PC-3 (cell line): ENCODE results near the gene FANCG. TPM values are rescaled to one million over a fixed set of nuclear protein-coding genes. Genes with fewer than 3 reads are reported as not detected.

Experiments
- ATAC-seq: fragments of 200-7000 bp; cut with Tn5 transposase; 2 replicates; pipeline ENCODE4 v1.9.1; 2020; ENCODE audit warnings: mild to moderate bottlenecking, moderate library complexity
- BruUV-seq: library from RNA; stranded (reverse); fragments of 400-500 nt; replicated peaks from 2 replicates; lab custom pipeline; 2021; lab: Mats Ljungman, UMichigan
- CTCF ChIA-PET: fragments of 300-600 bp; sonication (Branson Sonifier 250); formaldehyde crosslinking; loops from one replicate; lab custom pipeline; 2022; ENCODE audit warnings: antibody characterized with exemption; lab: Charles Lee
- POLR2A ChIA-PET: fragments of 300-600 bp; sonication (Branson Sonifier 250); formaldehyde crosslinking; loops from one replicate; lab custom pipeline; 2022; ENCODE audit warnings: antibody characterized with exemption; ENCODE audit not compliant: unreplicated experiment; lab: Charles Lee
- DNase-seq: peaks from one replicate; pipeline ENCODE4 v3.0.0-alpha.2; 2015
- H2AFZ ChIP-seq: fragments of 300-600 bp; sonication (generic); 2 replicates; pipeline ENCODE4 v1.6.0; 2016; ENCODE audit warnings: antibody characterized with exemption, low read length
- H3F3A ChIP-seq: fragments of 300-600 bp; sonication (generic); one replicate; pipeline ENCODE4 v1.6.0; 2017; ENCODE audit warnings: antibody characterized with exemption, low read length, control low read depth, mild to moderate bottlenecking; ENCODE audit not compliant: unreplicated experiment
- H3K27ac ChIP-seq: fragments of 300-600 bp; sonication (generic); 2 replicates; pipeline ENCODE4 v1.5.1; 2016; ENCODE audit warnings: mild to moderate bottlenecking, low read length
- H3K27me3 ChIP-seq: fragments of 300-600 bp; sonication (generic); 2 replicates; pipeline ENCODE4 v1.6.1; 2016; ENCODE audit warnings: low read length, mixed read lengths
- H3K36me3 ChIP-seq: fragments of 300-600 bp; sonication (generic); 2 replicates; pipeline ENCODE4 v1.6.1; 2016; ENCODE audit warnings: low read depth, mixed run types, low read length, mixed read lengths
- H3K4me1 ChIP-seq: fragments of 300-600 bp; sonication (generic); 2 replicates; pipeline ENCODE4 v1.5.1; 2016; ENCODE audit warnings: low read length; ENCODE audit not compliant: insufficient read depth
- H3K4me2 ChIP-seq: fragments of 300-600 bp; sonication (generic); 2 replicates; pipeline ENCODE4 v1.6.0; 2016; ENCODE audit warnings: low read length
- H3K4me3 ChIP-seq: fragments of 300-600 bp; sonication (generic); 2 replicates; pipeline ENCODE4 v1.5.1; 2016; ENCODE audit warnings: mild to moderate bottlenecking, low read length, mixed read lengths
- H3K79me2 ChIP-seq: fragments of 300-600 bp; sonication (generic); 2 replicates; pipeline ENCODE4 v1.6.1; 2017; ENCODE audit warnings: low read length, mixed read lengths
- H3K9ac ChIP-seq: fragments of 300-600 bp; sonication (generic); 2 replicates; pipeline ENCODE4 v1.6.0; 2016; ENCODE audit warnings: mild to moderate bottlenecking, low read length
- H3K9me2 ChIP-seq: fragments of 300-600 bp; sonication (generic); replicated peaks from 2 replicates; pipeline ENCODE4 v1.6.1; 2016; ENCODE audit warnings: mixed run types, low read length, mixed read lengths
- H3K9me3 ChIP-seq: fragments of 300-600 bp; sonication (generic); 2 replicates; pipeline ENCODE4 v1.6.1; 2016; ENCODE audit warnings: low read length, mixed read lengths
- H4K20me1 ChIP-seq: fragments of 300-600 bp; sonication (generic); 2 replicates; pipeline ENCODE4 v1.6.1; 2016; ENCODE audit warnings: low read length, mixed read lengths
- EZH2 ChIP-seq: fragments of 300-600 bp; sonication (generic); IDR thresholded peaks from one replicate; pipeline ENCODE4 v1.6.1; 2017; ENCODE audit warnings: antibody characterized with exemption, mild to moderate bottlenecking, low read length; ENCODE audit not compliant: unreplicated experiment
- EZH2phosphoT487 ChIP-seq: fragments of 300-600 bp; sonication (generic); IDR thresholded peaks from 2 replicates; pipeline ENCODE4 v1.6.1; 2018; ENCODE audit warnings: mild to moderate bottlenecking, antibody characterized with exemption, low read length, borderline replicate concordance
- intact Hi-C: fragments of 100-400 bp; cut with micrococcal nuclease; formaldehyde crosslinking; loops from 2 replicates; pipeline ENCODE4 v1.9.0; 2023
- total RNA-seq: library from RNA; depleted of rRNA; stranded (reverse); fragments of >200 nt; gene quantifications from 2 replicates; pipeline ENCODE4 v1.2.3, GENCODE V29; 2014
- TF ChIP-seq, protein P1 (sequence below): fragments of 300-600 bp; sonication (generic); conservative IDR thresholded peaks from 2 replicates; pipeline ENCODE4 v1.5.1; 2017; ENCODE audit warnings: antibody characterized with exemption, low read depth, mild to moderate bottlenecking, low read length

Gene FANCG
- total RNA-seq, 1 experiment from 2014 or later: 32.6 TPM

DNA sequence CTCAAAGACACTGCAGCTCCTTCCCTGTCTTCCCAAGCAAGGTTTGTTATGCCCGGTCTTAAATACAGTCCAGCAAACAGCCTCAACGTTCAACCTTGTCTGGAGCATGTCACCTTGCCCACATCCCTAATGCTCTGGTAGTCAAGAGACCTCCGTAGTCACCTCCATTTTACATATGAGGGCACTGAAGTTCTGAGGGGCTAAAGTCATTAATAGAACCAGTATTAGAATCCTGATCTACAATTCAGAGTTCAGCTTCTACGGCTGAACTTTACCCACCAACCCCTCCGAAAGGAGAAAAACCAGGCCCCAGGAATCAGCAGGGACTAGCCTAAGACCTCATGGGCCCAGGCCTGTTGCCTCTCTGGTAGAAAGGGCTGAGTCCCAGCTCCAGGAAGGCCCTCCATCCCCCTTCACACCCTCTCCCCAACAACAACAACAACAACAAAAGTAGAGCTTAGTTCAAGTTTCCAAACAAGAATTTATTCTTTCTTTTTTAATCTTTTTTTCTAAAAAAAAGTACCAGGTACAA, 24.0 kb upstream of the FANCG start:
- peaks cover 16% of the 10 kb centered on the region for H3K4me1 ChIP-seq
- peak overlapping the region; percentile 83 for H3K4me3 ChIP-seq
- peaks cover 20% of the 10 kb centered on the region for H3K79me2 ChIP-seq
- H3K9me2 ChIP-seq: no peaks in the 10 kb centered on the region
- H3K27ac ChIP-seq: peak overlapping the region; percentile 38
- TF ChIP-seq EZH2 (no peak), EZH2phosphoT487 (no peak)
- TF ChIP-seq, protein P1, sequence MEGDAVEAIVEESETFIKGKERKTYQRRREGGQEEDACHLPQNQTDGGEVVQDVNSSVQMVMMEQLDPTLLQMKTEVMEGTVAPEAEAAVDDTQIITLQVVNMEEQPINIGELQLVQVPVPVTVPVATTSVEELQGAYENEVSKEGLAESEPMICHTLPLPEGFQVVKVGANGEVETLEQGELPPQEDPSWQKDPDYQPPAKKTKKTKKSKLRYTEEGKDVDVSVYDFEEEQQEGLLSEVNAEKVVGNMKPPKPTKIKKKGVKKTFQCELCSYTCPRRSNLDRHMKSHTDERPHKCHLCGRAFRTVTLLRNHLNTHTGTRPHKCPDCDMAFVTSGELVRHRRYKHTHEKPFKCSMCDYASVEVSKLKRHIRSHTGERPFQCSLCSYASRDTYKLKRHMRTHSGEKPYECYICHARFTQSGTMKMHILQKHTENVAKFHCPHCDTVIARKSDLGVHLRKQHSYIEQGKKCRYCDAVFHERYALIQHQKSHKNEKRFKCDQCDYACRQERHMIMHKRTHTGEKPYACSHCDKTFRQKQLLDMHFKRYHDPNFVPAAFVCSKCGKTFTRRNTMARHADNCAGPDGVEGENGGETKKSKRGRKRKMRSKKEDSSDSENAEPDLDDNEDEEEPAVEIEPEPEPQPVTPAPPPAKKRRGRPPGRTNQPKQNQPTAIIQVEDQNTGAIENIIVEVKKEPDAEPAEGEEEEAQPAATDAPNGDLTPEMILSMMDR: no peak
- H3K9me3 ChIP-seq: no peaks in the 10 kb centered on the region
- no peaks in the 10 kb centered on the region for H3K27me3 ChIP-seq
- no TSS peak for BruUV-seq
- H3K4me2 ChIP-seq: peak overlapping the region; percentile 96
- H3K9ac ChIP-seq: peak overlapping the region; percentile 96; the same call in 1 of the 2 replicates
- no peaks in the 10 kb centered on the region for H4K20me1 ChIP-seq
- CTCF ChIA-PET: interaction anchor here (0.6 to 1.1 kb wide), 3 partner anchors 8 to 12 kb away, joined by 3 to 7 read pairs (median 5); partner anchors contain the start of gene ATOSB
- DNase-seq (no peak), ATAC-seq (no peak)
- intact Hi-C loops: no loop called here
- no peaks in the 10 kb centered on the region for H3F3A ChIP-seq
- H2AFZ ChIP-seq: 0 out of 2 replicates have a peak overlapping the region, but pooled peaks have one; percentile 74
- POLR2A ChIA-PET: interaction anchor here (0.6 to 0.7 kb wide), 3 partner anchors 58 to 628 kb away, joined by 3 to 10 read pairs (median 3); no protein-coding TSS in a partner anchor
- 0 out of 2 replicates have a peak, but pooled peaks cover 3% of the 10 kb centered on the region for H3K36me3 ChIP-seq

DNA sequence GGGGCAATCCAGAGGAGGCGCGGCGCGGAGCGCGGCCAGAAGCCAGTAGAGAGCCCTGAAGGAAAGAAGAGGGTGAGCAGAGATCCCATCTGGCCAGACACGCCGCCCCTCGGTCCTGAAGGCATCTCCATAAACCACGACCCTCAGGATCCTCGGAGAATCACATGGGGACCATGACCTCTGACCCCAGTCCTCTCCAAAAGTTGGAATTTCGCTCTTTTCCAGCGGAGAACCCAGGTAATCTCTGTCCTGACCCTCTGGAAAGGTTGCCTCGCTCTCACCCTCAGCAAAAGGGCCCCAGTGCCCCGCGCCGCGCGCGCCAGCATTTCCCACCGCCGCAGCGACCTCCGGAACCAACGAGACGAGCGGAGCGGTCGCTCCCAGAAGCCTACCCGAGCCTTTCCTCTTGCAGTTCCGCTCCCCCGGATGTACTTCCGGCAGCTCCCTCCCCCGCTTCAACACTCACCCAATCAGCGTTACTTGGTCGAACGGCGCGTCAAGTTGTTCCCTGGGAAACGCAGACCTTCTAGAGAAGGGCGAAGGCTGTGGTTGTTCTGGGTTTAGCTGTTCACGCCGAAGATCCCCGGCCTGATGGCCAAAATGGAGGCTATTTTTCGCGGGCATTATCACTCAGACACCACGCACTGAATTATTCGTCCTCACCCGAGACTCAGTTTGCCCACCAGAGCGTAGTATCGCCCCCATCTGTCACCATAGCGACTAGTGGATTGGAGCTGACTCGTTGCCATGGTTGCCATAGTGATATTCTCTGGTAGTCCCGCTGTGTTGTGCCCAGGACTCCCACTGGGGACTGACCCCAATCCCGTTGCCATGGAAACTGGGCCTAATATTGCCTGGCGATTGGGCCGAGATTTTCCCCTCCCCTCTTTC, 23.3 kb upstream of the FANCG start, which contains the start of gene STOML2:
Gene STOML2 (minus strand): TSS at position 363 of the 891 bp plus-strand sequence. CDS start 37 bp downstream, at position 326.
- intact Hi-C loops: no loop called here
- H2AFZ ChIP-seq: peak within 1 kb of the TSS; percentile 74
- TF ChIP-seq, protein P1: no peak
- TF ChIP-seq EZH2: no peak
- TF ChIP-seq EZH2phosphoT487: no peak

More for the DNA sequence above, 23.3 kb upstream of the FANCG start, which contains the start of gene STOML2:
- Histone ChIP-seq H3K27ac (peak within 1 kb of the TSS; percentile 38), H3K79me2 (peaks cover 20% of the 10 kb centered on the region), H3K9me2 (no peaks in the 10 kb centered on the region), H3K27me3 (no peaks in the 10 kb centered on the region), H3K36me3 (0 out of 2 replicates have a peak, but pooled peaks cover 3% of the 10 kb centered on the region), H3F3A (no peaks in the 10 kb centered on the region), H3K4me3 (peak within 1 kb of the TSS; percentile 83), H3K4me1 (peaks cover 16% of the 10 kb centered on the region), H3K9ac (peak within 1 kb of the TSS; percentile 96), H3K4me2 (peak within 1 kb of the TSS; percentile 96), H4K20me1 (no peaks in the 10 kb centered on the region), H3K9me3 (no peaks in the 10 kb centered on the region)
- POLR2A ChIA-PET: interaction anchor here (0.6 to 0.7 kb wide), 3 partner anchors 58 to 628 kb away, joined by 3 to 10 read pairs (median 3); no protein-coding TSS in a partner anchor
- CTCF ChIA-PET: interaction anchor here (0.6 to 1.1 kb wide), 3 partner anchors 9 to 13 kb away, joined by 3 to 7 read pairs (median 5); partner anchors contain the start of gene ATOSB
- TSS peak; percentile 97 for BruUV-seq
- peak; percentile 98 for ATAC-seq
- DNase-seq: peak; percentile 89
